Cerebellar cortex (tissue), 1 donor: Measurements from ENCODE around the gene YWHAB.
A peak's percentile ranks its signal among the peaks of the same experiment; 100 is the strongest.
"Not testable (repeated sequence)": the region's sequence is repeated elsewhere in the genome, so short reads cannot be mapped to it uniquely, and the experiment has no call there.

Source experiments
- DNase-seq: peaks from one replicate; pipeline ENCODE4 v3.0.0-alpha.2; 2015; ENCODE audit warnings: low spot score

The YWHAB gene

DNA sequence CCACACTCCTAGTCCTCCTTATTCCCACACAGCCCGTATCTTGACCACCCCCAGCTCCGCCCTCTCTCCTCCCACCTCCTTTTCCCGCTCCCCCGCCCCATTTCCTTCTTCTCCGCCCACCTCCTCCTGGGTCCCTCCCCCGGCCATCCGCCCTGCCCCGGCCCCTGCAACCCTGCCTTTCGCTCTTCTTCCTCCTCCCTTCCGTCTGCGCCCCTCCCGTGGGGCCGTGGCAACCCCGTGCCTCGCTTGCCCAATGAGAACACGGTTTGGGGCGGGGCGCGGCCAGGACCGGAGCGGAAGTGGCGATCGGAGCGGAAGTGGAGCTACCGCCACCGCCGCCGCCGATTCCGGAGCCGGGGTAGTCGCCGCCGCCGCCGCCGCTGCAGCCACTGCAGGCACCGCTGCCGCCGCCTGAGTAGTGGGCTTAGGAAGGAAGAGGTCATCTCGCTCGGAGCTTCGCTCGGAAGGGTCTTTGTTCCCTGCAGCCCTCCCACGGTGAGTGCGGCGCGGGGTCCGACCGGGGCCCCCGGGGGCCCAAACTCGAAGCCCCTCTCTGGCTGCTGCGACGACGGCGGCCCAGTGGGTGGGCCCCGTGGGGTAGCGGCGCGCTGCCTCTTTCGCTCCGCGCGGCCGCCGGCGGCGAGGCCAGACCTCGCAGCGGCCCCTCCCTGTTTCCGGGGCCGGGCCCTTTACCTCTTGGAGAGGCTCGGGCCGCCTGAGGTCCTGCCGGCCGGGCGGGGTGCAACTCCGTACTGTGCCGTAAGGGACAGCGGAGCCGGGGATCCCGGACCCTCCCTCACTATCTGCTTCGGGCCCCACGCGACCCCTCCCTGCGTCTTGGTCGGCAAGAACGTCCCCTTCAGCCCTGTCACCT, at the start of gene YWHAB:
Gene YWHAB (plus strand): TSS at position 314 of the 874 bp plus-strand sequence. CDS start 15,829 bp downstream, outside the sequence.
- DNase-seq: peak; percentile 98

DNA sequence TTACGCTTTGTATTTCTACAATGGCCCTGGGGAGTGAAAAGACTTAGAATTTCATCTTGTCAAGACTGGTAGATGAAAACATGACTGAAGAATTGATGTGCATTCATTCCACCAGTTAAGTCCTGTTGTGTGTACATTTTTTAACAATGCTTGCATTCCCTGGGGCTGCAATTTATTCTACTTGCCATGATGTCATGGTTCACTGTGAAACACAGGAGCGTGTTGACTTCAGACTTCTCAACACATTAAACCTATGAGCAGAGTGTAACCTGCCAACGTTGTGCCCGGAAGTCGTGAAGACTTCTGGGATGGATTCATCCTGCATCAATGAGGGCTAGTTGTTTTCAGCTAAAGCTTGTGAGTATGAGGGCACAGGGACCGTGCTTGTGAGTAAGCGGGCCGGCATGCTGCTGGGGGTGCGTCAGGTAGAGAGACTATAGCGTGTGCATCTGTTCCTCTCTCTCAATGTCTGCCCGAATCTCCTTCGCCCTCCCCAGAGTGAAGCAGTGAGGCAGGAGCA, 48.8 kb upstream of the YWHAB start:
- DNase-seq: no peak

DNA sequence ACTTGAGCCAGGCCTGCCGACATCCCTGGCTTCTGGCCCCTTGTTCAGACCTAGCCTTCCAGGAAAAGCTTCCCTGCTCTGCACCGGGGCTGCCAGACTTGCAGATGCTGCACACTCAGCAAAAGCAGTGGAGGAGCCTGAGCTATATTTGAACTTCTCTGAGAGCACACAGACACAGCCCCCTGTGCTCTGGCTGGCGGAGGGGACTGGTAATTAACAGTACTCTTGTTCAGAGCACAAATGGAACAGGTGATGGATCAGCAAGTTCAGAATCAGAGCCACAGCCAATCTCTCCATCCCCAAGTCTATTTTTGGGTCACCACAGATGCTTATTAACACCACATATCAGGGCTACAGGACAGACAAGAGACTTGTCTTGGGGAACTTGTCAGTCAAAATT, 47.6 kb upstream of the YWHAB start:
- no peak for DNase-seq

DNA sequence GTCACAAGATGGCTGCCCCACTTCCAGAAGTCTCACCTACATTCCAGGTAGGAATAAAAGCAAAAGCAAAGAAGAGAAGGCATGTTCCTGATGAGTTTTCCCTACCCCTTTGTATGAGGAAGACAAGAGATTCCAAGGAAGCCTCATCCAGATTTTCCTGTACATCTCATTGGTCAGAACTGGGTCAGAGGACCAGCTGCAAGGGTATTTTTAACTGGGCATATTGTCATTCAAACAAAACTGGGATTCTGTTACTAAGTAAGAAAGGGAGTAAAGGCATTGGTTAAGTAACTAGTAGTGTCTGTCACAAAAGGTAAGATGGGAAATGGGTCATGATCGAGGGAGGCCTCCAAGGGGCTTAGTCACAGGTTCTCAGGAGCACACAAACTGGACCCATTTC, 47.0 kb upstream of the YWHAB start:
- DNase-seq: no peak

DNA sequence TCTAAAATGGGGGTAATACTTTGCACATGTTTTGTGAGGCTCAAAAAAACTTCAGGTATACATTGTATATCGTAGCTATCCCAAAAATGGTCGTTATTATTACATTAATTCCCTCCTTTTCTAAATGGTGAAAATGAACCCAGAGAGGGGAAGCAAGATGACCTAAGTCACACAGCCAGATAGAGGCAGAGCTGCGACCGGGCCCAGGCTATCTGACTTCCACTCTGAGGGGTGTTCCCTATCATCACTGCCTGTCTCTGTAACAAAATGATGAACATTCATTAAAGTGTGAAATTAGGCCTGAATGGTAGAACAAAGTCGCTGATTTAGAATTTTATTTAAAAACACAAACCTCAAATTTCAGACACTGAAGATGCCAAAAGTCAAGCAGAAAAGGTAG, 46.0 kb upstream of the YWHAB start:
- no peak for DNase-seq

DNA sequence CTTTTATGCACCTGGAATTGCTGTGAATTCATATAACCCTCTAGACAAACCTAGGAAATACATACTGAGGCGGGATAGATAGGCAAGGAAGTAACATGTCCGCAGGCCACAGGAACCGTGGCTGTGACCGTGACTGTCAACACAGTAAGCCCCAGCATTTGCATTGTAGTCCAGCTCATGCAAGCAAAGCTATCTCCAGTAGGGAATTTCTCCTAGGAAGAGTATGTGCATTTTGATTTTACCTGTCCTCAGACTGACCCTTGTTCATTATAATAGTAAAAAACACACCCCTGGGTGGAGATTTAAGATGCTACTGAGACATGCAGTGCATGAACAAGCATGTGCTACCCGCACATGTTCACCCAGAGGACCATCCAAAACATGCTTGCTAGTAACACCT, 44.7 kb upstream of the YWHAB start:
- no peak for DNase-seq

DNA sequence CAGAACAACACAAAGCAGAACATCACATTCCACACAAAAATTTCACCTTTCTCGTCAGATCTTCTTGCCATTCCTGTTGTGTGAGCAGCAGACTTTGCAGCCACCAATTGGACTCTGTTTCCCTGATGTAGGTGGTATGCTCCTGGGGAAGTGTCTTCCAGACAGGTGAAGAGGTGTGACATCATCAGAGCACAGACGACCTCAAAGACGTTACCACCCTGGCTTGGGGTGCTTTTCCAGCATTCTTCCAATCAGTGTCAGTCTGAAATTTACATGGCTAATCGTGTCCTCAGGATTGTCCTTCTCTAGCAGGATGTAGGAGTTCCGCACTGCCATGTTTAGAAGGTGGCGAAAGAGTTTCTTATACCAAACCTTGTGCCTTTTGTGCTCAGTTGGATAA, 43.5 kb upstream of the YWHAB start:
- no peak for DNase-seq

DNA sequence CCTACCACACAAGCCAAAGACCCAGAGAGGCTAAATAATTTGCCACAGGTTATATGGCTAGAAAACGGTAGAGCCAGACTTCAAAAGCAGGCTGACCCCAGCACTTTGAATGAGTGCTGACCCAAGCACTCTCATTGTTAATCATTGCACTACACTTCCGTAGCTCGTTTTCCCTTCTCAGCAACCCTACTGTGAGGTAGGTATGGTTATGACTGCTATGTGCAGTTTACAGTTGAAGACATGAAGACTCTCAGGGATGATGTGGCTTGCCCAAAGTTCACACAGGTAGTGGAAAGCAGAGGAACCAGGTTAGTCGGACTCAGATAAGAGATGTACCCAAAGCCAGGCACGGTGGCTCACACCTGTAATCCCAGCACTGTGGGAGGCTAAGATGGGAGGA, 41.6 kb upstream of the YWHAB start:
- no peak for DNase-seq

DNA sequence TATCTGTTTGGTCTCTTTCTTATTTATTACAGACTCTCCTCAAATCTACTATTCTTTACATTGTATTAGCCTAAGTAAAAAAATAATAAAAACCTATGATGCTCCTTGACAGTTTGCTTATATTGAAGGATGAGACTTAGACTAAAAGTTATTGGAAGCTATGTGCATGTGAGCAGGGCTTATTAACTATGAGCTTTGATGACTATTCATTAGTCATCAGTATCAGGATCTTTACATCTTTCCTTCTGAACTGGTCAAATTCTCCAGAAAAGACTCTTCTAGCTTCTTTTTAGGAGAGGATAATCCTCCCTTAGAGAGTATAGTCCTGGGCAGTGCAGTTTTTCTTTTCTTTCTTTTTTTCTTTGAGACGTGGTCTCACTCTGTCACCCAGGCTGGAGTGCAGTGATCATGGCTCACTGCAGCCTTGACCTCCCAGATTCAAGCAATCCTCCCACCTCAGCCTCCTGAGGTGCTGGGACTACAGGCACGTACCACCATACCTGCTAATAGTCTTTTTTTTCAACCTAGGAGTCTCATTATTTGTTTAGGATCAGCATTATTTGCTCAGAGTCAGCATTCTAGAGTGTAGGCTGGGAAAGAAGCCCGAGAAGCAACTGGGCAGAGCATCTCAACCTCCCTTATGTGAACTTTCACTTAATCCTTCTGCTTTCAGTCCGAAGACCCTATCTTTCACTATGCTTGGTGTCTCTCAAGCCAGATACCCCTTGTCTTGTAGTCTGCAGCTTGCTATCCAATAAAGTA, 37.1 kb upstream of the YWHAB start:
- DNase-seq: no peak

DNA sequence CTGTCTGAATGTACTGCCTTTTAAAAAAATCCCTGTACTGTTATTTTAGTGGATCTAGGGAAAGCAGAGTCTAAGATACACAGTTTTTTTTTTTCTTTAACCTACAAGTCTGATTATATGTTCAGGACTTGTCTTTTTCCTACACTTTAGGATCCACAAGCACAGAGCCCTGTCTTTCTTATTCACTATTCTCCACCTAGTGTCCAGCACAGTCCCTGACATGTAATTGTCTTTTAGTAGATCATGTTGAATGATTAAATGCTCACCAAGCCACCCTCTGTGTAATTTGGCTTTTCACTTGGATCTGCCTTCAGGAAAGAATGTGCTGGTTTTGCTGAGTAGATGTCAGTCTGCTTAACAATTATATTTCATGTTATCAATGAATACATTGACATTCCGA, 35.8 kb upstream of the YWHAB start:
- DNase-seq: no peak

DNA sequence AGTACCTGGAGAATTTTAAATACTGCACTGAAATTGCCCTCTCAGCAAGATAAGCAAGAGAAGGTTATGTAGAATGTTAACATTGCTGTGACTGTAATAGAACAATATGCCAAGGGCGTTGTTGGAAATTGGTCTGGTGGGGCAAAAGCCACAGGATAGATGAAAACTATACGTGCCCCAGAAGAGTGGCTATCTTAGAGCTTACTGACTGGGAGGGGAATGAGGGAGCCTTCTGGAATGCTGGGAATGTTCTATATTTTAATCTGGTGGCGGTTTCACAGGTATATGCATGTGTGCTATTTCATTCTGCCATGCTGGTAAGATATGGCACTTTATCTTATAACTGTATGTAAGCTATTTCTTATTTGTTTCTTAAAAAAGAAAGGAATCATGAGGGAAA, 35.2 kb upstream of the YWHAB start:
- no peak for DNase-seq

DNA sequence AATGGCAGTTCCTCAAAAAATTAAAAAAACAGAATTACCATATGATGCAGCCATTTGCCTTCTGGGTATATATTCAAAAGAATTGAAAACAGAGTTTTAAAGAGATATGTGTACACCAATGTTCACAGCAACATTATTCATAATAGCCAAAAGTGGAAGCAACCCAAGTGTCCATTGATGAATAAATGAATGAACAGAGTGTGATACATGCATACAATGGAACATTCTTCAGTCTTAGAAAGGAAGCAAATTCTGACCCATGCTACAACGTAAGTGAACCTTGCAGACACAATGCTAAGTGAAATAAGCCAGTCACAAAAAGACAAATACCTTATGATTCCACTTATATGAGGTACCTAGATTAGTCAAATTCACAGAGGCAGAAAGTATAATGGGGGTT, 34.7 kb upstream of the YWHAB start:
- no peak for DNase-seq

DNA sequence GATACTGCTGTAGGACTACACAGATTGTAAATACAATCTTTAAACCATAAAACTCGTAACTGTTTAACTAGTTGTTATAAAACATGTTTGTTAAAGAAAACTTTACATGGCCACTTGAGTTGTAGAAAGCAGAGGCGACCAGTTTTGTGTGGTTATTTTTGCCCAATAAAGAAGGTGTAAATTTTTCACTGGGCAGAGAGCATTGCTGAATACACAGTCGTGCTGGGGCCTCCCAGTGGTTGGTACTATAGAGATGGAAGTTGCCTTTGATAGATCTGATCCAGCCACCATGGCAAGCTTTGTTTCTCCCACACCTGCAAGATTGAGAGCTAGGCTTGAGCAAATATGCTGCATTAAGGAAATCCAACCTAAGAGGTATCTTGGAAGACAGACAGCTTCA, 34.0 kb upstream of the YWHAB start:
- no peak for DNase-seq

DNA sequence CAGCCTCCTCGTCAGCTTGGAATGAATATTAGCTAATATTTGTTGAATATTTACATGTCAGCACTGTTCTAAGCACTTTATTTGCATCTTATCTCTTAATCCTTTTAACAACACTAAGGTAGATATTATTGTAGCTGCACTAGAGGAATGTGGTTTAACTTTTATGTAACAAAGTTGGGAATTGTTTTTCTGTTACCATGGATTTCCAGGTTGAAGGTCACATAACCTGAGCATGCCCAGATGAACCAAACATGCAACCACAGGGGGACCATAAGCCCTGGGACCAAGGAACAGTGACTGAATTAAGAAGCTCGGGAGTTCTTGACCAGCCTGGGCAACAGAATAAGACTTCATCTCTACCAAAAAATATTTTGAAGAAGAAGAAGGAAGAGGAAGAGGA, 29.1 kb upstream of the YWHAB start:
- no peak for DNase-seq

DNA sequence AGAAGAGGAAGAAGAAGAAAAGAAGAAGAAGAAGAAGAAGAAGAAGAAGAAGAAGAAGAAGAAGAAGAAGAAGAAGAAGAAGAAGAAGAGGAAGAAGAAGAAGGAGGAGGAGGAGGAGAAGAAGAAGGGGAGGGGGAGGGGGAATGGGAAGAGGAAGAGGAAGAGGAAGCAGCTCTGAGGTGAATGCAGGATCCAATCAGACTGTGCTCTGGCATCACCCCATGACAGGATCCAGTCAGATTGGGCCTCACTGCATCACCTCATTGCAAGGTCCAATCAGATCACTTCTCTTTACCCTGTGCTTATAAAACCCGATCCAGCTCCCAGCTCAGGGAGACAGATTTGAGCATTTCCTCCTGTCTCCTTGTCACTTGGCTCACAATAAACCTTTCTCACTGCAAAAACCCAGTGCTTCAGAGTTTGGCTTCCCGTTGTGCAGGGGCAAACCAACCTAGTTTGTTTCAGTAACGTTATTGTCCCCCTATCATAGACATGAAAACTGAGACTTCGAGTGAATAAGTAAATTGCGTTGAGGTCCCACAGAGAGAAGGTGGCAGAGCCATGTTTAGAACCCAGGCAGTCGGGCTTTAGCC, 28.6 kb upstream of the YWHAB start:
- DNase-seq: no peak

DNA sequence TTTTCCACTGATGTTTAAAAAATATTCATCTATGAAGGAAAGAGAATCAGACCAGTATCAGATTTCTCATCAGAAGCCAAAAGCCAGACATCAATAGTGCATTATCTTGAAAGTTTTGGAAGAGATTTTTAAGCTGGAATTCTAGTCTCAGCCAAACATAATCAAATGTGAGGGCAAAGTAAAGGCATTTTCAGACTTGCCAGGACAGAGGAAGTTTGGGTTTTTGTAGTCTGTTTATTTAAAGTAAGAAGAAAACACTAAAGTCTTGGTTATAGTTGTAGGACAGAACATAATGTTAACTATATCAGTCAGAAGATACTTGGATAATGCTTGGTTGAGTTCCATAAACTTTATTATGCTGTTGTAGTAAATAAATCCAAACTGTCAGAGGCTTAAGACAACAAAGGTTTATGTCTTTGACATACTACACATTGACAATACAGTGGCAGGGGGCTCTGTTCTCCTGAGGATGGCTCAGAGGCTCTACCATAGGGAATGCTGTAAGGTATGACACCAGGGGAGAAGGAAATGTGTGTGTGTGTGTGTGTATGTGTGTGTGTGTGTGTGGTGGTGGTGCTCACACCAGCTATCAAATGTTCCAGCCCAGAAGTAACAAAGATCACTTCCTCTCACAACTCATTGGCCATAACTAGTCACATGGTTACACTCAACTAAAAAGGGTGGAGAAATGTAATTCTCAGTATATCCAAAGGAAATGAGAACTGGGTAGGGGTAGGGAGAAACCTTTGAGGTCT, 26.7 kb upstream of the YWHAB start:
- no peak for DNase-seq

DNA sequence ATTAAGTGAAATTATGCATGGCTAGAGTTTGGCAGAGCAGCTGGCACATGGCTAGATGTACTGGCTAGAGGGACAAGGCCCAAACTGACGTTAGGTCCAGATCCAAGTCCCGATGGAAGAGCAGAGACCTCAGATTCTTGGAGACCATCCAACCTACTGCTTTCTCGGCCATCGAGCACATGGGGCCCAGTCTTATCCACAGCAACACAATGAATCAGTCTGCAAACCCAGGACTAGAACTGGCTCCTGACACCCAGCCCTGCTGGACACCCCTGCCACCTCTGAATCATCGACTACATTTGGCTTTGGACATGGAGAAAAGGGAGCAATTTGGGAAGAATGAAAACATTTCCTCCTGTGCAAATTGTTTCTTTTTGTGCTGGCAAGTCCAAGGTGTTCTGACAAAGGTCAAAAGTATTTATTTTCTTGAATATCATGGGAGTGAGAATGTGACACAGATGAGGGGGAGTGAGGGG, 23.9 kb upstream of the YWHAB start:
- peak; percentile 52 for DNase-seq

DNA sequence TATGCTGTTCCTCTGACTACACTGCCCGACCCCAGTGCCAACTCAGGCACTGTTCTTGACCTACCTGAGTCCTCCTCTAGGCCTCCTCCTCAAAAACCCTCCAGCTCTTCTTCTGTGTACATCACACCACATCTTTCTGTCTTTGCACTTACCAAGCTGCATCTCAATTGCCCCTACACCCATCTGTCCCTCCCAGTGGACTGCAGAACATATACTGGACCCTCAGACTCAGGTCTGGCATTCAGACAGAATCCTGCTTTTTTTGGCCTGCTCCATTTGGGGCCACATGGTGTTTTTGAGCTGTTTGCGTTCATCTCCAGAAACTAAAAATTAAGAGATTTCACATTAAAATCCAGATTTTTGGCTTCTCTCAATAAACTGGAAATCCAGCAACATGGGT, 23.2 kb upstream of the YWHAB start:
- no peak for DNase-seq

DNA sequence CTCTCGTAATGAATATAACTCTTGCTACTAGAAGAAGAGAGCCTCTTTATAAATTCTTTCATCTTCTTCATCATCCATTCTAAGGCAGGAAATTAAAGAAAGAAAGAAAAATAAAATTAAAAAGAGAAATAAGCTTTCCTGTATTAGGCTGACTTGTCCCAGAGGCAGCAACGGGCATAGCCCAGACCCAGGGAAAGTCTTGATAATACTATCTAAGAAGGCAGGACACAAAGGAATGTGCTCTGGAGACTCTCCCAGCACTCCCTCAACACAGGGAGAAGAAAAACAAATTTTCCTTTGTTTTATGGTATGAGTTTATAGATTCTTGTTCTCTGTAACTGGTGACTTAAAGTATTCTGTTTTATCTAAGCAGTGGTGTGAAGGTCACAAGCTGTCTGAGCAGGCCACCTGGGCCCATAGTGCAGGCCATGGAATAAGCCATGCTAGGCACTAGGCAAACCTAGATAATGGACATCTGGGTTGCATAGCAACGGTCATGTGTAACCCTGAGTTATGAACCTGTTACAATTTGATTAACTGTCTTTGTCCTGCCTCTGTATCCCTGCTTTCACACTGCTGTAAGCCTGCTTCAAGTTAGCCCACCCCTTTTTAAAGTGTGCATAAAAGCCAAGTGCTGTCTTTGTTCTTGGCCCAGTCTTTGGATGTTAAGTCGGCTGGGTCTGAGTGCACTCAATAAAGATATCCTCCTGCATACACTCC, 22.0 kb upstream of the YWHAB start:
- not testable (repeated sequence) for DNase-seq

DNA sequence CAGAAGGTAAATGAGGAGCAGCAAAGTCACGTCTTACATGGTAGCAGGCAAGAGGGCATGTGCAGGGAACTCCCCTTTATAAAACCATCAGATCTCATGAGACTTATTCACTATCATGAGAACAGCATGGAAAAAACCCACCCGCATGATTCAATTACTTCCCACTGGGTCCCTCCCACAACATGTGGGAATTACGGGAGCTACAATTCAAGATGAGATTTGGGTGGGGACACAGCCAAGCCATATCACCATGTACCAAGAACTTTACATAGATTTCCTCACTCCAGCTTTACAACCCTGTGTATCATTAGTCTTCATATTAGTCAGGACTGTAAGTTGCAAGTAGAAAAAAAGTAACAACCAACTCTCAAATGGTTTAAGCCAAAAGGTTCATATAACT, 21.0 kb upstream of the YWHAB start:
- DNase-seq: not testable (repeated sequence)

DNA sequence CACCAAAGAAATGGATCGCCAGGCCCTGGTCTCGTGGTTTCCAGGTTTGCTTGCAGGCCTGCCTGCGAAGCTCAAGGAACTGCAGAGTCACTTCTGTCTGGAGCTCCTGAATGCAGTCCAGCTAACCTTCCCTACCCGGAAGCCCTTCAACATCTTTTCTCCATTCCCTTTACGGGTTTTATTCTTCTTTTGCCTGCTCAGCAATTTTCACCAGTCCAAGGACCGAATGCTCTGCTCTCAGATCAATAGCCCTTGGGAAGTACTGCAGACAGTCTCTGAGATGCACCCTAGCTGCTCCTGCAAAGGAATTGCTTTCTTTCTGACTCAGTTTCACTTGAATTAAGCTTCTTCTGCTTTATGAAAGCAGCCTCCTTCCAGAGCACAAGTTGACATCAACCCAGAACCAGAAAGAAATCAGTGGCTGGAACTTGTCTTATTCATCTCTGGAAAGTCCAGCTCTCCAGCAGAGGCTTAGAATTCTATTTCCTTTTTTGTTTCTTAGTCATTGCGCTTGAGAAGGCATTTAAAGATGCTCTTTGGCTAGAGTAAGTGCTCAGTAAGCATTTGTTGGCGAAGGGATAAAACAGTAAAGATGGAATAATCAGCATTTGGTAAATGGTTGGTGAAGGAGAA, 18.7 kb upstream of the YWHAB start:
- DNase-seq: no peak
